GM12878 (cell line): ENCODE results near the gene GIMAP8. TPM values are rescaled to one million over a fixed set of nuclear protein-coding genes. Genes with fewer than 3 reads are reported as not detected.

Experiments used
- CBX3 ChIP-seq: fragments of 200-600 bp; sonication (generic); IDR thresholded peaks from 2 replicates; pipeline ENCODE4 v1.6.1; 2016; ENCODE audit warnings: low read depth, borderline replicate concordance
- CHD2 ChIP-seq: IDR thresholded peaks from 2 replicates; pipeline ENCODE4 v1.6.1; 2011; ENCODE audit warnings: low read depth, low read length, improper control_type of control experiment, borderline replicate concordance
- EED ChIP-seq: sonication (generic); IDR thresholded peaks from 2 replicates; pipeline ENCODE4 v1.6.1; 2016; ENCODE audit warnings: antibody characterized with exemption, low read depth
- FOXM1 ChIP-seq: IDR thresholded peaks from 2 replicates; pipeline ENCODE4 v1.6.1; 2012; ENCODE audit warnings: low read depth, mild to moderate bottlenecking, inconsistent platforms, low read length, moderate library complexity
- HDAC6 ChIP-seq: fragments of 200-600 bp; sonication (generic); IDR thresholded peaks from one replicate; pipeline ENCODE4 v1.8.0; 2017; ENCODE audit warnings: antibody characterized with exemption; ENCODE audit not compliant: unreplicated experiment
- JUNB ChIP-seq: IDR thresholded peaks from 2 replicates; pipeline ENCODE4 v1.6.1; 2016; ENCODE audit warnings: antibody characterized with exemption, mild to moderate bottlenecking
- MEF2B ChIP-seq: fragments of 450-650 bp; IDR thresholded peaks from 2 replicates; pipeline ENCODE4 v1.6.1; 2018; ENCODE audit warnings: mild to moderate bottlenecking, moderate library complexity; ENCODE audit not compliant: partially characterized antibody, poor library complexity, severe bottlenecking
- SKIL ChIP-seq: fragments of 450-650 bp; IDR thresholded peaks from 2 replicates; pipeline ENCODE4 v1.6.1; 2017; ENCODE audit warnings: mild to moderate bottlenecking, low read depth, inconsistent platforms; ENCODE audit not compliant: poor library complexity, severe bottlenecking
- SMAD1 ChIP-seq: fragments of 450-650 bp; IDR thresholded peaks from 2 replicates; pipeline ENCODE4 v1.6.1; 2018; ENCODE audit warnings: mild to moderate bottlenecking, low read depth; ENCODE audit not compliant: partially characterized antibody
- SPI1 ChIP-seq: IDR thresholded peaks from 2 replicates; pipeline ENCODE4 v1.6.1; 2011; ENCODE audit warnings: low read depth, mild to moderate bottlenecking, low read length, moderate library complexity, borderline replicate concordance; ENCODE audit not compliant: insufficient read depth
- SREBF1 ChIP-seq: IDR thresholded peaks from 2 replicates; pipeline ENCODE4 v1.6.1; 2012; ENCODE audit warnings: mild to moderate bottlenecking, low read length
- ZBTB11 ChIP-seq: fragments of 450-650 bp; formaldehyde crosslinking; IDR thresholded peaks from 2 replicates; pipeline ENCODE4 v1.5.0; 2022; ENCODE audit warnings: mild to moderate bottlenecking, missing genetic modification characterization
- ZNF592 ChIP-seq: fragments of 450-650 bp; IDR thresholded peaks from 2 replicates; pipeline ENCODE4 v1.6.1; 2017; ENCODE audit warnings: mild to moderate bottlenecking, moderate library complexity
- ZNF687 ChIP-seq: fragments of 450-650 bp; IDR thresholded peaks from 2 replicates; pipeline ENCODE4 v1.6.1; 2017; ENCODE audit warnings: mild to moderate bottlenecking, moderate library complexity
- polyA plus RNA-seq, 11 experiments: library from polyadenylated mRNA; depleted of rRNA in 4 of 11; unstranded in 6 of 11; stranded (reverse) in 5 of 11; fragments of >200 nt; fragmentation: Nextera tagmentation in 4 of 11; fragmentation: Illumina TruSeq in 1 of 11; extraction: Ambion mirVana in 4 of 11; extraction: Trizol in 1 of 11; gene quantifications; 1 replicate in 1 of 11; 2 replicates in 10 of 11; pipeline versions ENCODE4 v1.2.1 to v1.2.3, GENCODE V29; 2011 to 2016; ENCODE audit warnings: inconsistent platforms in 2 of 11, missing spikeins in 2 of 11, low read depth in 1 of 11
- total RNA-seq, 4 experiments: library from RNA; depleted of rRNA in 3 of 4; stranded (reverse); fragments of >200 nt in 3 of 4; fragmentation: Illumina TruSeq in 1 of 4; extraction: Trizol in 1 of 4; gene quantifications; 2 replicates each; pipeline versions ENCODE4 v1.2.1 to v1.2.3, GENCODE V29; 2013 to 2021

The GIMAP8 gene
- total and polyA plus RNA-seq, 10 of the 15 experiments (the other 5 are each of a cell fraction or from before 2014, with no cell fraction given): 0.66 to 9.7 (median 4.7) TPM

- no peak for TF ChIP-seq SPI1
- no peak for TF ChIP-seq SMAD1
- no peak for TF ChIP-seq HDAC6
- TF ChIP-seq JUNB: no peak
- peak; percentile 86 for TF ChIP-seq ZNF687
- TF ChIP-seq ZNF592: peak; percentile 27; the same call in 1 of the 2 replicates
- no peak for TF ChIP-seq SKIL
- TF ChIP-seq SREBF1: no peak
- TF ChIP-seq EED: no peak
- peak; percentile 51 for TF ChIP-seq MEF2B
- no peak for TF ChIP-seq CBX3
- TF ChIP-seq ZBTB11 (CRISPR knock-in tag): no peak
- TF ChIP-seq FOXM1: no peak
- TF ChIP-seq CHD2: 0 out of 2 replicates have a peak, but pooled peaks have one; percentile 8
Measured at GRCh38 chr7:150408393-150409299, 41.8 kb upstream of the GIMAP8 start (continued).
